Middle frontal gyrus (tissue), 1 donor: ENCODE data around the gene RPS6KA4.

Experiments
- DNase-seq: peaks from one replicate; pipeline ENCODE4 v3.0.0-alpha.2; 2015; ENCODE audit warnings: low spot score; ENCODE audit errors: extremely low spot score

Gene RPS6KA4

DNA sequence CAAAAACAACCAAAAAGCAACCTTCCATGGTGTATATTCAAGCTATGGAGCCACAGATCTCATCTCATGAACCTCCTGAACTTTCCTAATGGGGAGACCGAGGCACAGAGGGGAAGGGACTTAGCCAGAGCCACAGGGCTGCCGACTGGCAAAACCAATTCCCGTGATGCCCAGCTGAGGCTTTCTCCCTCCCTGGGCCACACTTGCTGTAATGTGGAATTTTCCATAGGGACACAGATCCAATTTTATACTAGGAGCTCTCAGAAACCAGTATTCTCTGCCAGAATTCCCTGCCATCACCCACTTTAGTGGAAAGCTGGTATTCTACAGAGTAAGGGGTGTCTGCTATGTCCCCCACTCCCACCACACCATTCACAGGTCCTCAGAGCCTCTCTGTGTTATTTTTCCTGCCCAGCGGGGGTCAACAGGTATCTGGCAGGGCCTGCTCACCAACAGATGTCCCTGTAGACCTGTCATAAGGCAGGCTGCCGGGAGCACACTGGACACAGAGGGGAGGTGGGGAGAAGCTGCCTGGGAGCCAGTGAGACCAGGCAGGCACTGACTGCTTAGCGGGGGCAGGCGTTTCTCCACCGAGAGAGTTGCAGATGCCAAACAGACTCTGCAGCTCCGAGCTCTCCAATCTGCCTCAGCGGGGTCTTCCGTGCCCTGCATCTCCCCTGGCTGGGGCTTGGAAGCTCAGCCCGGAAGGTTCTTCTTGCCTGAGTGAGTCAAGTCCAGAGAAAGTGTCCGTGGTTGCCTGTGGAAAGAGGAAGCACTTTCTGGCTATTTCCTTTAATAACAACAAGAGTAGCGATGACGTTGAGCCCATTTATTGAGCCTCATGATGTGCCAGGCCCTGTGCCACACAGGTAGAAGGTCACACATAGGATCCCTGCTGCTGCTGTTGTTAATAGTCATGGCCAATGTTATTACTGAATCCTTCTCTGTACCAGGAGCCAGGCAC lies 26.3 kb downstream of the RPS6KA4 start:
- DNase-seq: peak; percentile 47

DNA sequence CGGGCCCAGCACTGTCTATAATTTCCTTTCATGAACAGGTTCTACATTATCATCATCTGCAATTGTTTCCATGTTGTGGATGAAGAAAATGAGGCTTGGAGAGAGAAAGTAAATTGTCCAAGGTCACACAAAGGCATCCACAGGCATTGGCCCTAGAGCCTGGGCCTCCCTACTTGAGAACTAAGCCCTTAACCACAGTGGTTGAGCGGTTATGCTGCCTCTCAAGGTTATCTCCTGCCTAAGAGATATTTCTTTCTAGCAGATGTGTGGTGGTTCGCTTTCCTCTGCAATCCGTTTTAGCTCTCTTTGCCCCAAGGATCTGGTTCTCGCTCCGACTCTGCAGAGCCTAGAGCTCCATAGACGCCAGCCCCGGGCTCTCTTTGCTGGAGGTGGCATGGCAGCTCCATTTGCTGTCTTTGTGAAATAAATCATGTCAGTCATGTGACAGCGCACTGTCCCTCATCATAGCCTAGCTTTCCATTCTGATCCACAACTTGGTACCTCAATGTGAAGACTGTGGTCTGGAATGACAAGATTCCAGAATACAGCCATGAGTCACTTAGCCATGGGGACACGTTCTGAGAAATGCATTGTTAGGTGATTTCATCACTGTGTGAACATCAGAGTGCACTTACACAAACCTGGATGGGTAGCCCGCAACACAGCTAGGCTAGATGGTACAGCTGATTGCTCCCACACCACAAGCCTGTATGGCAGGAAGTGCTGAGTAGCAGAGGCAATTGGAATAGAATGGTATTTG lies 27.2 kb downstream of the RPS6KA4 start:
- DNase-seq: no peak

DNA sequence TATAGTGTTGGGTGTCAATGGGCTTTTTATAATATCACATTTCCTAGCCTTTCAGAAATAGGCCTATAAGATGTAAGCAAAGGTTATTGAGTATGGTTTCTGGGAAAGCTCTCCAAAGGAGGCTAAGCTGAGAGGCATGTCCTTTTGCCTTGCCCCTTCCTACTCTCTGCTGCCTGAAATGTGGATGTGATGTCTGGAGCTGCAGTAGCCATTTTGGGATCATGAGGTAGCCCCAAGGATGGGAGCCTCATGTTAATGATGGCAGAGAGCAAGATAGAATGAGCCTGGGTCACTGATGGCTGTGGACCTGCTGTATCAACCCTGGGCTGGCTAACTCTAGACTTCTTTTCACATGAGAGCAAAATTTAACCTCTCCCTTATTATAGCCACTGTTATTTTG lies 29.0 kb downstream of the RPS6KA4 start:
- DNase-seq: no peak

- no peak for DNase-seq
These were observed 29.9 kb downstream of the RPS6KA4 start for GRCh38 chr11:64388894-64389293.

GRCh38 chr11:64389851-64390250 lies 30.9 kb downstream of the RPS6KA4 start:
- no peak for DNase-seq

GRCh38 chr11:64390558-64390957 lies 31.6 kb downstream of the RPS6KA4 start:
- no peak for DNase-seq

DNA sequence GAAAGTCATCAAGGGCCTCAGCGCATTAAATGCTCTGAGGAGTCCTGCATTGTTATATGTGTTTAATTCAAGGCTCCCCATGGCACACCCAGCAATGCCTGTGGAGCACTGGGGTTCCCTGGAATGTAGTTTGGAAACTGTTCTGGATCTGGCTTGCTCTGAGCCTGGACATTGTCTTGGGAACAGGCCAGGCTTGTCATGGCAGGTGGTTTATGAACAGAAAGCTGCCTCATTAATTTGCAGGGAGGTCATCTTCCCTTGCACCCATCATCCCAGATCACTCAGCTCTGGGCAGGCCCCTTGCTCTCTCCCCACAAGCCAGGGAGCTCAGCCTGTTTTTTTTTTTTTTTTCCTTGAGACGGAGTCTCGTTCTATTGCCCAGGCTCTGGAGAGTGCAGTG lies 32.9 kb downstream of the RPS6KA4 start:
- no peak for DNase-seq

GRCh38 chr11:64395545-64396078 lies 36.6 kb downstream of the RPS6KA4 start:
- DNase-seq: no peak

DNA sequence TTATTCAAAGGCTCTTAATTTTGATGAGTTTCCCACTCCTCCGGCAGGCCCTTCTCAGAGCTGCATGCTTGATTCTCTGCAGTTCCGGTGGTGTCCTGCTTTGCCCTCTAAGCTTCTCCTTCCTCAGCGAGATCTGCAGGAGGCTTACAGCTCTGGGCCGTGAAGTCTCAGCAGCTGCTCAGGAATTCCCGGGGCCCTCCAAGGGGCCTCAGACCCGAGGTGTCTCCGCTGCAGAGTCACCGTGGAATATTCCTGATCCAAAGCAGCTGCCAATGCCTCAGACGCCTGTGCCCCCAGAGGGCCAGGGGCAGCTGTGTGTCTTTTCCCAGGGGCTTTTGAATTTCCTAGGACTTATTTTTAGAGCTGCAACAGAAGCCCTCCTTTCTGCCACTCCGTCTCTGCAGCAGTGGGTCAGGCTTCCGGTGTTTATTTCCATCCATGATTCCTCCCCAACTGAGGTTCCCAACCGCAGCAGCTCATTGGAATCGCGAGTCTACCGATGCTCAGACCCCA lies 37.2 kb downstream of the RPS6KA4 start:
- DNase-seq: no peak

DNA sequence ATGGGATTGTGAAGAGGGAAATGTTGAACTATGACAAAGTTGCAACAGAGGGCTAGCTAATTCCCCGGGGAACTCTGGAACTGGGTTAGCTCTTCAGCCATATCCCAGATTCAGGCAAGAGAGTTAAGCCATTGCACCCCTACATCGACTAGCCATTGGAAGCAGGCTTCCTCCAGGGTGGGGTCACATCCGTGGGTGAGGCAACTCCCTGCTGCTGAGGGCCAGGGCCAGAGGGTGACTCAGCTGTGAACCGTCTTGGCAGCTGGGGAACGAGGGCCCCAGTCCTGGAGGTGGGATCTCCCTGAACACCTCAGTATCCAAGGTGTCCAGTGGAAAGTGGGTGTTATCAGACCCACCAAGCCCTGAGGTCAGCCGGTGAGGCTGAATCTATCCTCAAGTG lies 41.1 kb downstream of the RPS6KA4 start:
- DNase-seq: no peak

DNA sequence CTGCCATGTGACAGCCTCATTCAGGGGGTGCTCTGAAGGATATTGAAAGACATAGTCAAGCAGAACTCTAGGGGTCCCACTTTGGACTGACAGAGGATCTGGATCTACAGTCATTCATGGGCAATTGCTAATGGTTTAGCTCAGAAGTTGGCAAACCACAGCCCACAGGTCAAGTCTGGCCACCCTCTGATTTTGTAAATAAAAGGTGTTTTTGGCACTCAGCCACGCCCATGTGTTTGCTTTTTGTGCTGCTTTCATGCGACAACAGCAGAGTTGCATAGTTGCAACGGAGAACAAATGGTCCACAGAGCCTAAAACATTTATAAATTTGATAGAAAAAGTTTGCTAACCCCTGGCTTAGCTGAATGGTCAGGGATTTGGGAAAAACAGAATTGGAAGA lies 41.7 kb downstream of the RPS6KA4 start:
- no peak for DNase-seq

DNA sequence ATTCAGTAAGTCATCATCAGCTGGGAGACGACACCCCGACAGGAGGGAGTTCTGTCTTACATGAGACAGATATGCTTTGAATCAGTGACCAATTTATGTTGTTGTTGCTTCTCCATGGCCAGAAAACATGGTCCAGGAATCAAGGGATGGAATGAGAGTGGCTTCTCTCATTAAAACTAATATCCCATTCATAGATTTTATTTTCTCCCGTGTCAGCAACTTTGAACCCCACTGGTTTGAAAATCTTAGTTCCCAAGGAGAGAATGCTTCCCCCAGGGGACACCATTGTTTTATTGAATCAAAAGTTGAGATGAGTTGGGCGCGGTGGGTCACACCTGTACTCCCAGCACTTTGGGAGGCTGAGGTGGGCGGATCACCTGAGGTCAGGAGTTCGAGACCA lies 42.8 kb downstream of the RPS6KA4 start:
- DNase-seq: no peak

- no peak for DNase-seq
These were observed 44.1 kb downstream of the RPS6KA4 start for GRCh38 chr11:64403106-64403505.

- DNase-seq: no peak
These were observed 47.4 kb downstream of the RPS6KA4 start for GRCh38 chr11:64406221-64406946.

- DNase-seq: no peak
These were observed 48.3 kb downstream of the RPS6KA4 start for GRCh38 chr11:64407221-64407620.

DNA sequence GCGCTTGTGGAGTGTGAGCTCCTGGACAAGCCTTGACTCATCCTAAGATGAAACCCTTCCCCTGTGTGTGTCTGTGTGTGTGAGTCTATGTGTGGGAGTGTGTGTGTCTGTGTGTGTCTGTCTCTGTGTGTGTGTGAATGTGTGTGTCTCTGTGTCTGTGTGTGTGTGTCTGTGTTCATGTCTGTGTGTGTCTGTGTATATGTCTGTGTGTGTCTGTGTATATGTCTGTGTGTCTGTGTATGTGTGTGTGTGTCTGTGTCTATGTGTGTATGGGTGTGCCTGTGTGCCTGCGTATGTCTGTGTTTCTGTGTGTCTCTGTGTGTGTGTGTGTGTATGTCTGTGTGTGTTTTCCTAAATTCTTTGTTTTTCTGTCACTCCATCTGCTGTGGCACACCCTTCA lies 48.7 kb downstream of the RPS6KA4 start:
- no peak for DNase-seq

DNA sequence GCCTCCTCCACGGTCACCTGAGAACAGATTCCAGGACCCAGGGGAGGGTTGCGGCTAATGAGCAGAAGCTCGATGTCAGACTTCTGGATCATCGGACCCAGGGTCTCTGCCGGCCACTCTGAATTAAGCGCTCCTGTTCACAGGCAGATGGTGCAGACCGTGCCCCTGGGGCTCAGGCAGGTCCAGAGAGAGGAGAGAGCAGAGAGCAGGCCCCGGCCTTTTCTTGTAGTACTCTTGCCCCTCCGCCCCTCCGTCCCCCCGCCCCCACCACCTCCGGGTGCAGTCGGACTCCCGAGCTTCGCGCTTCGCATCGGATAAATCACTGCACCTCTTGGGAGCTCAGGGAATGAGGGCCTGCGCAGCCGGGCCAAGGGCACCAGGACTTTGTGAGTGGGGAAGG lies 50.3 kb downstream of the RPS6KA4 start:
- DNase-seq: no peak

DNA sequence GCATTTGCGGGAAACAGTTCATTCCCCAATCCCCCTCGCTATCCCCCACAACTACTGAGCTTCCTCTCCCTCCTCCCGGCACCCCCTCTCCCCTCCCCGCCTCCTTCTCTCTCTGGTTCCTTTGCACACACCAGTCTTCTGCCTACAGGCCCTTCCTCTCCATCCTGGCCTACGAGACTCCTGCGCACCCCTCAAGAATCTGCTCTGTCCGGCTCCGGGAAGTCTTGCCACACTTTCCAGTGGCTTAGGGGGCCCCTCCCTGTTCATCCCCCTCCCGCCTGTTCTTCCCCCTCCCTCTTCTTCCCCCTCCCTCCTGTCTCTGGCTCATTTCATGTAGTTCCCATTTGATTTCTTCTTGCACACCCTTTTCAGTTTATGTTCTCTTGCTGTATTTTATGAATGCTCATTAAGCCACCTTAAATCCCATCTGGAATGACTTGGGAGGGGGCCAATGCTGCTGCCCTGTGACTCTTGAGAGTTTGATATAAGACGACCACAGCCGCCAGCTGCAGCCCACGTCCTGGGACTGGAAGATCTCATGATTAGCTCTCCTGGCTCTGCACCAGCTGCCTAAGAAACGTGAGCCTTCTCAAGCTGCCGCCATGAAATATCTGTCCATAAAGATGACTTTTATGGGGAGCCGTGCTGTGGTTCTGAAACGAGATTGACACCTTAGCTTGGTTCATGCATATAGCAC lies 50.9 kb downstream of the RPS6KA4 start:
- no peak for DNase-seq

- DNase-seq: no peak
These were observed 51.4 kb downstream of the RPS6KA4 start for GRCh38 chr11:64410404-64410734.

- DNase-seq: no peak
These were observed 54.5 kb downstream of the RPS6KA4 start for GRCh38 chr11:64413417-64413816.

DNA sequence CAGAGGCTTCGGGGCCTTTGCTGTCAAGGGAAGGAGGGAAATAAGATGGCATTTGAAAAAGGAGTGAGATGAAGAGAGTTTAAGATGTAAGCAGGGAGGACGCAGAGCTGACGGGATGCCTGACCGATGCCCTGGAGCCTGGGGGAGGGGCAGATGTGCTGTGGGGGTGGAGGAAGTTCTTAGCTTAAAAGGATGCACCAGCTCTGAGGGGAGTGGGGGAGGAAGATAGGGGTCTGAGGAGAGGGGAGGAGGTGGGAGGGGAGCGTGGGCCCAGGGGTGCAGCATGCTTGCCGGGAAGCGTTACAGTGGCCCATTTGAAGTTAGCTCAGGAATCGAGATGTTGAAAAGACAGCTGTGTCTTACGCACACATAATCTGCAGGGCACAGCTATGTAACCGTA lies 56.3 kb downstream of the RPS6KA4 start:
- no peak for DNase-seq
